Natural killer cell treated with Interleukin-12 subunit alpha and Interleukin-12 subunit beta and Interleukin-15 and Interleukin-18, amount 100 ng/mL, for 72 hours (primary cell): ENCODE data around the gene SPSB1. TPM values are rescaled to one million over a fixed set of nuclear protein-coding genes. Genes with fewer than 3 reads are reported as not detected.

ENCODE experiments used
- ATAC-seq, 2 donors: fragments of 150-1000 bp; cut with Tn5 transposase in 1 of 2; sonication (Bioruptor Pico), chemical (Tn5 transposase) in 1 of 2; 2 replicates each; pipeline ENCODE4 v1.10.0; 2021
- DNase-seq: peaks from one replicate; pipeline ENCODE4 v3.0.0; 2022; ENCODE audit warnings: low spot score
- H3K27ac Mint-ChIP-seq, 2 donors: 1 replicate in 1 of 2; 2 replicates in 1 of 2; pipeline ENCODE4 v1.8.0; 2022; ENCODE audit warnings: mixed read lengths in 2 of 2, mild to moderate bottlenecking in 1 of 2, moderate library complexity in 1 of 2
- H3K27me3 Mint-ChIP-seq, 2 donors: 1 replicate in 1 of 2; 2 replicates in 1 of 2; pipeline ENCODE4 v1.8.0; 2022; ENCODE audit warnings: mixed read lengths in 2 of 2
- H3K36me3 Mint-ChIP-seq: one replicate; pipeline ENCODE4 v1.8.0; 2022; ENCODE audit warnings: mixed read lengths
- H3K4me1 Mint-ChIP-seq, 2 donors: 1 replicate in 1 of 2; 2 replicates in 1 of 2; pipeline ENCODE4 v1.8.0; 2022; ENCODE audit warnings: low read depth in 2 of 2, mixed read lengths in 2 of 2, mild to moderate bottlenecking in 1 of 2
- H3K4me3 Mint-ChIP-seq: one replicate; pipeline ENCODE4 v1.8.0; 2022; ENCODE audit warnings: mixed read lengths
- H3K9me3 Mint-ChIP-seq: 2 replicates; pipeline ENCODE4 v1.8.0; 2022; ENCODE audit warnings: mixed read lengths
- total RNA-seq, 2 donors: library from RNA; stranded (reverse); gene quantifications; one replicate each; pipeline ENCODE4 v1.2.3, GENCODE V29; 2022

Gene SPSB1
- total RNA-seq, 2 donors from 2014 or later: 0.78 to 1.4 TPM

DNA sequence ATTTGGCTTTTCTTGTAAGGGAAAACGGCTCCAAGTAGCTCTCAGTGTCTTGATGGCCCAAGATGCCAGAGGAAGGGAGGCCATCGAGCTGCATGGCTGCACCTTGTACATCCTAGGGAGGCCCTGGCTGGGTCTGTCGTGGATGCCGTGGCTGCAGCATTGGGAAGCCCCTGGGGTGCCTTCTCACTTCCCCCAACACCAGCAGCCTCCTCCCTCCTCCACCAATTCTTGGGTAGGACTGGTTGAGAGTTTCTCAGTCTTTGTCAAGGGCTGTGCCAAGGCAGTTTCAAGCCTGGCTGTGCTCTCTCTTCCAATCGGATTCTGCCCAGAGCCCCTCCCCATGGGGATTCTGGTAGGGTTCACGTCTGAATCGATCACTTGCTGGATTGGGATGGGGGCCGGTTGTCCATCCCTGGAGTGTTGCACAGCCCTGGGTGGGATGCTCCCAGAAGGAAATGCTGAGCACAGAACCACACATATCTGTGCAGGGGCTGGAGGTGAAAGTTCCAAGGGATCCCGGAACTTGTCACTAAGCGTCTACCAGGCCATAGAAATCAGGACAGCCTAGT, 14.0 kb upstream of the SPSB1 start:
- H3K36me3 Mint-ChIP-seq: no peaks in the 10 kb centered on the region
- H3K27me3 Mint-ChIP-seq: peaks cover 0 to 9% of the 10 kb centered on the region in 2 donors
- no peak for ATAC-seq
- no peak for DNase-seq
- H3K27ac Mint-ChIP-seq: no peak overlapping the region
- H3K4me3 Mint-ChIP-seq: no peak overlapping the region
- peaks cover 42 to 44% of the 10 kb centered on the region in 2 donors for H3K4me1 Mint-ChIP-seq
- no peaks in the 10 kb centered on the region for H3K9me3 Mint-ChIP-seq

- DNase-seq (no peak), ATAC-seq (no peak)
- Mint-ChIP-seq H3K36me3 (no peaks in the 10 kb centered on the region), H3K4me1 (peaks cover 48 to 50% of the 10 kb centered on the region in 2 donors), H3K27ac (no peak overlapping the region), H3K9me3 (no peaks in the 10 kb centered on the region), H3K27me3 (peaks cover 0 to 9% of the 10 kb centered on the region in 2 donors), H3K4me3 (no peak overlapping the region)
Observed at GRCh38 chr1:9279172-9279840, 13.4 kb upstream of the SPSB1 start.

DNA sequence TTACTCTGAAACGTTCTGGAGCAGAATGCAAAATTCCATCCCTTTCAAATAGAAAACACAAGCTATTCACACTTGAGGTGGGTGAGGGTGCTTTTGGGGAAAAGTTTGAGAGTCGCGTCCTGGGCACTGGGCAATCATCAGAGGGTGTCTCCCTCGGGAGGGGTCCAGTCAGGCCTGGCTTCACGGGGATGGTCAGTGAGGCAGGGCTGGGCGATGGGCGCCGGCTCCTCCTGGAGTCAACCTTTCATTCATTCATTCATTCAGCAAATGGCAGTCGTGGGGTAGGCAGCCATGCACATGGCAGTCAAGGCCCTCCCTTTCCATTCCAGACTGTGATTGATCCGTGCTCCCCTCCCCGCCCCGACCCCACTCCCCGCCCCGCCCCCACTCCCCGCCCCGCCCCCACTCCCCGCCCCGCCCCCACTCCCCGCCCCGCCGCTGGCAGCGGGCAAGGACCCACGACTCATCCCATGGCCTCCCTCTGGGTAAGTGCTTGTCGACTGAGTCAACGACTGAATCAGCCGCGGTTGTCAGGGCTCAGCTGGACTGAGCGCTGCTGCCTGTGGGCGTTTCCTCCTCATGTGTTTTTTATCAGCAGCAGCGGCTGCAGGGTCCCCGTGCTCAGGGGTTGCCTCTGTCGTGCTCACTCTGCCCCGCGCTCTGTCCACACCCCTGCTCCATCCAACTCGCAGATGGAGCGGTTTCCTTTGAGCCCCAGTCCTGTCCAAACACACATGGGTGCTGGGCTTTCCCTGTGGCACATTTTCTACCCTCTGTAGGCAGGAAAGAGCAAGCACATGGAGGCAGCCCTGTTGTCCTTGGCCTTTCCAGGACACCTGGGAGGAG, 12.5 kb upstream of the SPSB1 start:
- Mint-ChIP-seq H3K36me3 (no peaks in the 10 kb centered on the region), H3K4me1 (peaks cover 48 to 53% of the 10 kb centered on the region in 2 donors), H3K4me3 (peak overlapping the region; percentile 8), H3K9me3 (no peaks in the 10 kb centered on the region), H3K27ac (peak overlapping the region in 1 of 2 donors; percentile 17), H3K27me3 (peaks cover 0 to 9% of the 10 kb centered on the region in 2 donors)
- ATAC-seq: peak; percentile 69 to 76
- DNase-seq: peak; percentile 74

GRCh38 chr1:9281071-9281827, 11.4 kb upstream of the SPSB1 start:
- no peaks in the 10 kb centered on the region for H3K9me3 Mint-ChIP-seq
- ATAC-seq (no peak), DNase-seq (no peak)
- H3K4me3 Mint-ChIP-seq: no peak overlapping the region
- peaks cover 40 to 47% of the 10 kb centered on the region in 2 donors for H3K4me1 Mint-ChIP-seq
- peaks cover 0 to 9% of the 10 kb centered on the region in 2 donors for H3K27me3 Mint-ChIP-seq
- peak overlapping the region in 1 of 2 donors; percentile 17 for H3K27ac Mint-ChIP-seq
- peaks cover 2% of the 10 kb centered on the region for H3K36me3 Mint-ChIP-seq

DNA sequence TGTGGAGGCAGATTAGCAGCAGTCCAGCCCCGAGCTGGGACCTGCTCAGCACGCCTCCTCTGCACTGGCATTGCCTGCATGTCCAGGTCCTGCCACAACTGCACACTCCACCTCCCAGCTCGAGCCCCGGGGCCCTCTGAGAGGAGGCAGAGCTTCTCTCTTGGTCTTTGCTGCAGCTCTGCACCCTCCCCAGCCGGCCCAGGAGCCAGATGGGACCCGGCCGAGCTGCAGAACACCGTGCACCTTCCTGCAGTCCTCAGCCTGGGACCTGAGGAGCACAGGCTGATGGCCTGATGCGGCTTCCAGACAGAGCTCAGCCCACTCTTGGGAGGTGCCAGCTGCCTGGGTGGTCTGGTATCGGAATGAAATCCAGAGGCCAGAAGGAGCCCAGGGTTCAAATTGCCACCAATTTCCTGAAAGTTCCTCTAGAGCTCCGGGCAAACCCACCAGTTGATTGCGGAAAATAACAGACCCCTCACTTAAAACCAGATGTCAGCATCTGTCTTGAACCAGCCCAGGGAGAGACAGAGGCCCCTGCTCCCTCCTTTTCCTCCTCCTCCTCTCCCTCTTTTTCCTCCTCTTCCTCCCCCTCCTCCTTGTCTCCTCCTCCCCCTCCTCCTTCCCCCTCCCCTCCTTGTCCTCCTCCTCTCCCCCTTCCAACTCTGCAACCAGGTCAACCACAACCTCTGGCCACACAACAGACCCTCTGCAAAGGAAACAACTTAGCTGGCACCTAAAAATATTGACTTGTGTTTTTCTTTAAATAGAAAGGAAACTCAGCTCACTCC, 10.6 kb upstream of the SPSB1 start:
- DNase-seq (peak; percentile 59), ATAC-seq (no peak)
- Mint-ChIP-seq H3K4me1 (peaks cover 39 to 46% of the 10 kb centered on the region in 2 donors), H3K9me3 (no peaks in the 10 kb centered on the region), H3K27ac (no peak overlapping the region), H3K27me3 (peaks cover 0 to 9% of the 10 kb centered on the region in 2 donors), H3K4me3 (no peak overlapping the region), H3K36me3 (peaks cover 5% of the 10 kb centered on the region)

DNA sequence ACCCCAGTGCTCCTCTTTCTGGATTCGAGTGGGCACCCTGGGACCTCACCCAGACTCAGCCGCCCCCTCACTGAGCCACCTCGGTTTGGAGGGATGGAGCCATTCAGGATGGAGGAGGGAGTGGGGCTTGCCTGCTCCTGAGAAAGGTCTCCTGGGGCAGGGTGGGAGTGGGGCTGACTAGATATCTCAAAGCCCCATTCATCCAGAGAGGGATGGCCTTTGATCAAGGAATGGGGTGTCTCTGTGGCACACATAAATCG, 10.1 kb upstream of the SPSB1 start:
- H3K9me3 Mint-ChIP-seq: no peaks in the 10 kb centered on the region
- H3K4me1 Mint-ChIP-seq: peaks cover 39 to 46% of the 10 kb centered on the region in 2 donors
- no peak for ATAC-seq
- peaks cover 5% of the 10 kb centered on the region for H3K36me3 Mint-ChIP-seq
- no peak for DNase-seq
- H3K27ac Mint-ChIP-seq: no peak overlapping the region
- peaks cover 0 to 9% of the 10 kb centered on the region in 2 donors for H3K27me3 Mint-ChIP-seq
- H3K4me3 Mint-ChIP-seq: no peak overlapping the region

DNA sequence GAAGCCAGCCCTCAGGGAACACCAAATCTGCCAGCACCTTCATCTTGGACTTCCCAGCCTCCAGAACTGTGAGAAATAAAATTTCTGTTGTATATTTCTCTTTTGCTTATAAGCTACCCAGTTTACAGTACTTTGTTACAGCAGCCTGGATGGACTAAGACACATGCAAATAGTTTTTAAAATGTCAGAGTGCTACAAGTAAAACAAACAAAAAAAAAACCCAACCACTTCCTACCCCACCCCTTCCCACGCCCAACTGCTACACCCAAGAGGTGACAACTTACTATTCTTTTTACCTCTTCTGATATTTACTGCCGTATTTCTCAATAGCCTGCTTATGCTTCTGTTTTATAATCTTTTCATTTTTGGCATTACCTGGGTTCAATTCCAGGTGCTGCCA, 8.6 kb upstream of the SPSB1 start:
- peak overlapping the region in 1 of 2 donors; percentile 30 for H3K27ac Mint-ChIP-seq
- peaks cover 9% of the 10 kb centered on the region for H3K36me3 Mint-ChIP-seq
- H3K4me3 Mint-ChIP-seq: peak overlapping the region; percentile 2
- peaks cover 0 to 9% of the 10 kb centered on the region in 2 donors for H3K27me3 Mint-ChIP-seq
- DNase-seq (no peak), ATAC-seq (no peak)
- peaks cover 40 to 46% of the 10 kb centered on the region in 2 donors for H3K4me1 Mint-ChIP-seq
- peaks cover 3% of the 10 kb centered on the region for H3K9me3 Mint-ChIP-seq

GRCh38 chr1:9286556-9286955, 6.1 kb upstream of the SPSB1 start:
- Mint-ChIP-seq H3K27ac (no peak overlapping the region), H3K27me3 (no peaks in the 10 kb centered on the region), H3K36me3 (peaks cover 11% of the 10 kb centered on the region), H3K9me3 (peaks cover 4% of the 10 kb centered on the region), H3K4me3 (no peak overlapping the region), H3K4me1 (peaks cover 32 to 39% of the 10 kb centered on the region in 2 donors)
- no peak for DNase-seq
- ATAC-seq: no peak

DNA sequence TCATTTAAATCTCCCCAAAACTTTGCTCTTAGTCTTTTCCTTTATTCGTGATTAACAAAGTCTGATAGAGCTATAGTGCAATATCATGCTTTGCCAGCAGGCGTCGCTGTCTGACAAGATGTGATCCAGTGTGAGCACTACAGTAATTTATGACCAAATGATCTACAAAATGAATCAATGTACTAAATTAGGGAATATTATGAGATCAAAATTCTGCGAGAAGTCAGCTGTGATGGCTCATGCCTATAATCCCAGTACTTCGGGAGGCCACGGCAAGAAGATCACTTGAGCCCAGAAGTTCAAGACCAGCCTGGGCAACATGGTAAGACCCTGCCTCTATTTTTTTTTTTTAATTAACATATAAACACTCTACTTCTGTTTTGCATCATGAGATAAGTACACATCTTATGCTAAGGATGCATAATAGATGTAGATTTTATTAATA, 3.6 kb upstream of the SPSB1 start:
- Mint-ChIP-seq H3K9me3 (peaks cover 4% of the 10 kb centered on the region), H3K4me3 (no peak overlapping the region), H3K36me3 (peaks cover 11% of the 10 kb centered on the region), H3K27me3 (no peaks in the 10 kb centered on the region), H3K27ac (no peak overlapping the region), H3K4me1 (peaks cover 14 to 22% of the 10 kb centered on the region in 2 donors)
- ATAC-seq: no peak
- peak; percentile 75 for DNase-seq

DNA sequence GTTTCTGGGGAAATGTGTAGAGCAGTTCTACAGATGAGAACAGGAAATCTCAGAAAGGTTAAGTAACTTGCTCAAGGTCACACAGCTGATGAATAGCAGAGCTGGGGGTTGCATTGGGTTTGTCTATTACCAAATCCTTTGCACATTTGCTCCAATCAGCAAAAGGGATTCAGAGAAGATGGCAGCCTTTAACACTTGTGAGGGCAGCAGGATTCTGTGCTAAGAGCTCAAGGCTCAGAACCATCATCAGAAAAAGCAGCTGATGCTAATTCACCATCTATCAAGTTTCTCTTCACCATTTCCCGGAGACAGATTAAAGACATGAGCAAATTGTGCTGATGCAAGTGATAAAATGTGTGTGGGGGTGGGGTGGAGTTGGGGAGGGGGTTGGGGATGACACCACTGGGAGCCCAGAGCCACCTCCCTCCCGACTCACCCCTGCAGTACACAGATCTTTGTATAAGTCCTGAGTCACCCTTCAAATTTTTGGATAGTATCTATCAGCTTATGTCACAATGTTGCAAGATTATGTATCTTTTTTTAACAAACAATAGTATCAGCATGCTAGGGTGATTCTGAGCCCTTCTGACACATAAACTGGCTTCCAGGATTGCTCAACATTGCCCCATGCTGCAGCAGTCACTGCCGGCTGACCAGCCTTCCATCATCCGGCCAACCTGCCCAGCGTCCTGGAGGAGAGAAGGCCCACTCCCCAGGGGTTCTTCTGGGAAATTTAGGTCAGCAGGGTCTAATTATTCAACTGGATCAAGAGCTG, 2.8 kb upstream of the SPSB1 start:
- Mint-ChIP-seq H3K27me3 (no peaks in the 10 kb centered on the region), H3K4me3 (no peak overlapping the region), H3K9me3 (peaks cover 4% of the 10 kb centered on the region), H3K36me3 (peaks cover 11% of the 10 kb centered on the region), H3K4me1 (peaks cover 9 to 16% of the 10 kb centered on the region in 2 donors), H3K27ac (no peak overlapping the region)
- peak; percentile 12 to 38 for ATAC-seq
- DNase-seq: no peak

DNA sequence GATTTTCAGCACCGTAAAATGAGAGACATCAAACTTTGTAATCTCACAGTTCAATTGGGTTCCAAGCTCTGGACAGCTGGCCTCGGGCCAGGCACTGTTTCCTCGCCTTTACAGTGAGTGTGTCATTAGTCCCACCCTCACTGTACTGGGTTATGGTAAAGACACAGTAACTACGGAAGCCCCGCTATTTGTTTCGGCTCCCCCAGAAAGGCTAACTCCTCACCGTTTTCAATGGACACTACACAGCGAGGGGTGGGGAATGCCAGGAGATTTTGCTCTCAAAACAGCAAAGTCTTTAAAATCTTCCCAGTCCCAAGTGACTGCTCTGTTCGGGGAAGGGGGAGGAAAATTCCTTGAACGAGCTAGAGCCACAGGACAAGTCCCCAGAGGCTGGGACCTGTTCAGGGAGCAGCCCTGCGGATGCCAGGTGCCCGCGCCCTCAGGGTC, 757 bp upstream of the SPSB1 start:
- Mint-ChIP-seq H3K4me3 (peak overlapping the region; percentile 25), H3K4me1 (peaks cover 5 to 7% of the 10 kb centered on the region in 2 donors), H3K9me3 (peaks cover 4% of the 10 kb centered on the region), H3K36me3 (peaks cover 6% of the 10 kb centered on the region), H3K27ac (no peak overlapping the region), H3K27me3 (peaks cover 4 to 5% of the 10 kb centered on the region in 2 donors)
- no peak for DNase-seq
- ATAC-seq: no peak

GRCh38 chr1:9293241-9293532, 493 bp downstream of the SPSB1 start:
- DNase-seq (no peak), ATAC-seq (no peak)
- Mint-ChIP-seq H3K36me3 (peaks cover 6% of the 10 kb centered on the region), H3K4me1 (peaks cover 5 to 7% of the 10 kb centered on the region in 2 donors), H3K9me3 (peaks cover 4% of the 10 kb centered on the region), H3K4me3 (no peak overlapping the region), H3K27ac (no peak overlapping the region), H3K27me3 (peaks cover 5 to 10% of the 10 kb centered on the region in 2 donors)
